IMR-90 (cell line): ENCODE data around the gene PPY. TPM values are rescaled to one million over a fixed set of nuclear protein-coding genes. Genes with fewer than 3 reads are reported as not detected.
A peak's percentile ranks its signal among the peaks of the same experiment; 100 is the strongest.

Source experiments
- ATAC-seq: fragments of 200-7000 bp; cut with Tn5 transposase; 2 replicates; pipeline ENCODE4 v1.9.1; 2020; ENCODE audit warnings: low read depth, mild to moderate bottlenecking, moderate library complexity
- BruUV-seq: library from RNA; stranded (reverse); fragments of 400-500 nt; replicated peaks from 2 replicates; lab custom pipeline; 2021; lab: Mats Ljungman, UMichigan
- CTCF ChIA-PET: fragments of 300-600 bp; formaldehyde crosslinking; extraction: SDS; loops from one replicate; lab custom pipeline; 2021; ENCODE audit warnings: antibody characterized with exemption; lab: Yijun Ruan, JAX
- POLR2A ChIA-PET: fragments of 300-600 bp; sonication (Branson Sonifier 250); formaldehyde crosslinking; loops from one replicate; lab custom pipeline; 2022; ENCODE audit warnings: antibody characterized with exemption; ENCODE audit not compliant: unreplicated experiment; lab: Charles Lee
- DNase-seq: peaks from one replicate; pipeline ENCODE4 v3.0.0; 2013
- H2AFZ ChIP-seq: replicated peaks from 2 replicates; pipeline ENCODE3; 2013; ENCODE audit warnings: low read length, mild to moderate bottlenecking; ENCODE audit not compliant: poor library complexity
- H2AK5ac ChIP-seq: 2 replicates; pipeline ENCODE4 v1.6.1; 2013; ENCODE audit warnings: low read depth, low read length, inconsistent platforms
- H2AK9ac ChIP-seq: replicated peaks from 2 replicates; pipeline ENCODE3; 2013; ENCODE audit warnings: mild to moderate bottlenecking, low read depth, low read length, moderate library complexity; ENCODE audit not compliant: poor library complexity
- H2BK120ac ChIP-seq: 2 replicates; pipeline ENCODE4 v1.6.1; 2013; ENCODE audit warnings: low read depth, low read length, inconsistent platforms
- H2BK15ac ChIP-seq: 3 replicates; pipeline ENCODE4 v1.6.1; 2013; ENCODE audit warnings: low read depth, low read length, inconsistent platforms
- H2BK20ac ChIP-seq: 2 replicates; pipeline ENCODE4 v1.6.1; 2013; ENCODE audit warnings: low read depth, mild to moderate bottlenecking, inconsistent platforms, low read length, moderate library complexity
- H2BK5ac ChIP-seq: 2 replicates; pipeline ENCODE4 v1.6.1; 2013; ENCODE audit warnings: mild to moderate bottlenecking, low read depth, low read length, inconsistent platforms; ENCODE audit not compliant: poor library complexity, severe bottlenecking
- H3K14ac ChIP-seq: replicated peaks from 2 replicates; pipeline ENCODE4 v1.6.1; 2013; ENCODE audit warnings: low read depth, low read length, inconsistent platforms
- H3K18ac ChIP-seq: 2 replicates; pipeline ENCODE4 v1.6.1; 2013; ENCODE audit warnings: low read depth, low read length, control low read depth
- H3K23ac ChIP-seq: 2 replicates; pipeline ENCODE4 v1.6.1; 2013; ENCODE audit warnings: low read depth, low read length, inconsistent platforms
- H3K27ac ChIP-seq: 2 replicates; pipeline ENCODE4 v1.5.1; 2013; ENCODE audit warnings: mild to moderate bottlenecking, control low read depth, low read length; ENCODE audit not compliant: insufficient read depth
- H3K27me3 ChIP-seq: 2 replicates; pipeline ENCODE4 v1.6.1; 2013; ENCODE audit warnings: low read length; ENCODE audit not compliant: control insufficient read depth, insufficient read depth
- H3K36me3 ChIP-seq: 2 replicates; pipeline ENCODE4 v1.6.1; 2013; ENCODE audit warnings: low read length, mixed read lengths; ENCODE audit not compliant: control insufficient read depth, insufficient read depth
- H3K4ac ChIP-seq: 2 replicates; pipeline ENCODE4 v1.6.1; 2013; ENCODE audit warnings: low read depth, low read length, inconsistent platforms
- H3K4me1 ChIP-seq: 2 replicates; pipeline ENCODE4 v1.6.1; 2013; ENCODE audit warnings: low read length, mixed read lengths; ENCODE audit not compliant: control insufficient read depth, insufficient read depth
- H3K4me2 ChIP-seq: 2 replicates; pipeline ENCODE4 v1.6.1; 2013; ENCODE audit warnings: low read depth, mild to moderate bottlenecking, control low read depth, low read length, moderate library complexity
- H3K4me3 ChIP-seq: 2 replicates; pipeline ENCODE4 v1.5.1; 2013; ENCODE audit warnings: low read depth, mild to moderate bottlenecking, control low read depth, low read length, moderate library complexity; ENCODE audit not compliant: insufficient read depth
- H3K56ac ChIP-seq: 2 replicates; pipeline ENCODE4 v1.6.1; 2013; ENCODE audit warnings: low read length, inconsistent platforms; ENCODE audit not compliant: insufficient read depth; ENCODE audit errors: extremely low read depth
- H3K79me1 ChIP-seq, 2 experiments: 2 replicates each; pipeline ENCODE4 v1.6.1; 2013; ENCODE audit warnings: low read length in 2 of 2, inconsistent platforms in 1 of 2, low read depth in 1 of 2
- H3K9ac ChIP-seq: 2 replicates; pipeline ENCODE4 v1.6.1; 2013; ENCODE audit warnings: low read depth, low read length, control low read depth
- H3K9me1 ChIP-seq: 2 replicates; pipeline ENCODE4 v1.6.1; 2013; ENCODE audit warnings: low read length, inconsistent platforms; ENCODE audit not compliant: insufficient read depth
- H3K9me3 ChIP-seq: 2 replicates; pipeline ENCODE4 v1.6.1; 2013; ENCODE audit warnings: low read length; ENCODE audit not compliant: control insufficient read depth, insufficient read depth
- H4K20me1 ChIP-seq: 2 replicates; pipeline ENCODE4 v1.6.1; 2013; ENCODE audit warnings: low read length, inconsistent platforms; ENCODE audit not compliant: insufficient read depth
- H4K5ac ChIP-seq: 2 replicates; pipeline ENCODE4 v1.6.1; 2013; ENCODE audit warnings: mild to moderate bottlenecking, low read depth, low read length, control low read depth
- H4K8ac ChIP-seq, 2 experiments: 2 replicates each; pipeline ENCODE4 v1.6.1; 2013; ENCODE audit warnings: low read depth in 2 of 2, low read length in 2 of 2, control low read depth in 1 of 2, inconsistent platforms in 1 of 2
- H4K91ac ChIP-seq: 2 replicates; pipeline ENCODE4 v1.6.1; 2013; ENCODE audit warnings: low read depth, low read length, inconsistent platforms; ENCODE audit not compliant: insufficient read depth
- BHLHE40 ChIP-seq: fragments of 150-350 bp; IDR thresholded peaks from 2 replicates; pipeline ENCODE4 v1.6.1; 2016; ENCODE audit warnings: mild to moderate bottlenecking, low read depth, low read length
- CEBPB ChIP-seq: IDR thresholded peaks from 2 replicates; pipeline ENCODE4 v1.6.1; 2012; ENCODE audit warnings: low read depth, low read length, improper control_type of control experiment
- MAZ ChIP-seq: IDR thresholded peaks from 2 replicates; pipeline ENCODE4 v1.6.1; 2012; ENCODE audit warnings: low read depth, mild to moderate bottlenecking, low read length, improper control_type of control experiment, moderate library complexity, borderline replicate concordance
- MXI1 ChIP-seq: IDR thresholded peaks from 2 replicates; pipeline ENCODE4 v1.6.1; 2012; ENCODE audit warnings: low read depth, mild to moderate bottlenecking, low read length, moderate library complexity, borderline replicate concordance
- NFE2L2 ChIP-seq: fragments of 150-350 bp; IDR thresholded peaks from 2 replicates; pipeline ENCODE4 v1.6.1; 2016; ENCODE audit warnings: low read depth, mild to moderate bottlenecking, low read length
- POLR2A ChIP-seq: IDR thresholded peaks from 2 replicates; pipeline ENCODE4 v1.6.1; 2012; ENCODE audit warnings: mild to moderate bottlenecking, low read depth, low read length
- SMC3 ChIP-seq: fragments of 150-350 bp; IDR thresholded peaks from 2 replicates; pipeline ENCODE4 v1.6.1; 2016; ENCODE audit warnings: low read depth, mild to moderate bottlenecking, antibody characterized with exemption, low read length, moderate library complexity
- USF2 ChIP-seq: fragments of 150-350 bp; IDR thresholded peaks from 2 replicates; pipeline ENCODE4 v1.6.1; 2017; ENCODE audit warnings: mild to moderate bottlenecking, antibody characterized with exemption, low read length, low read depth
- WGBS, 2 experiments: methylation state at CpG; one replicate each; pipeline versions ENCODE4 v1.1.5 to v1.1.7; 2013; ENCODE audit warnings: missing lambda C conversion rate in 2 of 2; ENCODE audit not compliant: insufficient read length in 1 of 2; ENCODE audit errors: extremely low coverage in 2 of 2; 5-methylcytosine and 5-hydroxymethylcytosine counted together
- dilution Hi-C: fragments of 300-500 bp; cut with HindIII; formaldehyde crosslinking; loops from one replicate; pipeline ENCODE4 v1.14.3; 2018; ENCODE audit warnings: low sequenced_read_pairs; ENCODE audit not compliant: unreplicated experiment
- in situ Hi-C: fragments of 300-500 bp; cut with MboI; formaldehyde crosslinking; loops from 3 replicates; pipeline ENCODE4 v1.14.3; 2019; ENCODE audit warnings: low sequenced_read_pairs, inconsistent platforms, mixed read lengths
- intact Hi-C: fragments of 100-400 bp; cut with micrococcal nuclease; formaldehyde crosslinking; loops from 2 replicates; pipeline ENCODE4 v1.10.0; 2022
- polyA plus RNA-seq, 3 experiments: library from polyadenylated mRNA; depleted of rRNA; stranded (reverse); fragments of >200 nt; gene quantifications; 2 replicates each; pipeline ENCODE4 v1.2.3, GENCODE V29; 2012; ENCODE audit warnings: low replicate concordance in 1 of 3
- total RNA-seq: library from RNA; depleted of rRNA; stranded (reverse); fragments of >200 nt; gene quantifications from 2 replicates; pipeline ENCODE4 v1.2.3, GENCODE V29; 2012

Gene PPY
- total and polyA plus RNA-seq, 2 of the 4 experiments (the other 2 are of a cell fraction), result not detected

DNA sequence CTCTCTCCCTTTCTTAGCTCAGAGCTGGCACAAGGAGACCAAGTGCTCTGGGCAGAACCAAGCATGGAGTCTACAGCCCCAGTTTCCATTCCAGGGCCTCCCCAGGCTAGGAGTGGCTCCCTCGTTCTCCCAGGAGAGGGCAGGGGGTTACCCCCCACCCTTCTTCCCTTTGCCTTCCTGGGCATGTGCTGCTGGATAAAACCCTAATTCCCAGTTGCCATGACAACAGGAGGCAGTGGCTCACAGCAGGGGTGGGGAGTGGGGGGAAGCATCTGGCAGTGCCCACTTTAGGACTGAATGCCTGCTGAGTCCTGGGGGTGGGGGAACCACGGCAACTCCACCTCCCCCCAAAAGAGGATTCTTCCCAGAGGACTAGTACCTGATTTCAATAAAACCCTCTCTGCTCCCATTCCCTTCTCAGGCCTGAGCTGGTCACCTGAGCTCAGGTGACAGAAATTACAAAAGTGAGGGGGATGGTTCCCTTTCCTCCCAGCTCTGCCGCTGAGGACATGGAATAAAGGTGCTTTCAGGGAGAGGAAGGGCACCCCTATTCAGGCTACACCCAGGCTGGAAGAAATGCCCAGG, 36.8 kb downstream of the PPY start:
- Histone ChIP-seq H2BK120ac (no peak overlapping the region), H2BK15ac (no peak overlapping the region), H3K23ac (no peak overlapping the region), H3K56ac (no peak overlapping the region), H3K4ac (no peak overlapping the region), H3K9me3 (no peaks in the 10 kb centered on the region), H3K14ac (no peak overlapping the region), H2AK9ac (peak overlapping the region; percentile 19), H3K4me2 (no peak overlapping the region), H3K4me1 (peaks cover 6% of the 10 kb centered on the region), H4K91ac (no peak overlapping the region), H2AFZ (peak overlapping the region; percentile 82), H2BK5ac (no peak overlapping the region), H4K20me1 (peaks cover 8% of the 10 kb centered on the region), H2BK20ac (no peak overlapping the region), H3K36me3 (no peaks in the 10 kb centered on the region), H3K18ac (no peak overlapping the region), H4K8ac (no peak overlapping the region), H3K9ac (no peak overlapping the region), H2AK5ac (no peak overlapping the region), H4K5ac (no peak overlapping the region), H3K9me1 (0 out of 2 replicates have a peak, but pooled peaks cover 4% of the 10 kb centered on the region), H3K4me3 (no peak overlapping the region), H3K27me3 (peaks cover 7% of the 10 kb centered on the region; the same call in 1 of the 2 replicates), H3K27ac (no peak overlapping the region), H3K79me1 (no peaks in the 10 kb centered on the region)
- no TSS peak for BruUV-seq
- ATAC-seq (no peak), DNase-seq (no peak)
- POLR2A ChIA-PET, result no interaction called here
- intact Hi-C loops (no loop called here), dilution Hi-C loops (no loop called here), in situ Hi-C loops (no loop called here)
- CTCF ChIA-PET, result interaction anchor here (1.9 kb wide), 1 partner anchor 27 kb away, joined by 6 read pairs; no protein-coding TSS in a partner anchor
- WGBS, 2 experiments, result no CpG with 5 or more reads among the region's 3 CpGs
- TF ChIP-seq MXI1 (no peak), MAZ (no peak), CEBPB (no peak), NFE2L2 (no peak), USF2 (no peak), POLR2A (no peak), SMC3 (no peak), BHLHE40 (no peak)
